ENCODE data around the gene CERS6.

Gene CERS6

GRCh38 chr2:168519534-168520308 lies 63.6 kb downstream of the CERS6 start:
- H3K4me3 ChIP-seq (replicated peaks in 1 of 2; ENCODE audit: low read depth in 2 of 2, low read length in 2 of 2), result no peak overlapping the region
- peak; percentile 26 to 60 for DNase-seq (ENCODE audit: low read depth in 2 of 2)
- TF ChIP-seq CTCF (IDR thresholded peaks at IDR 0.05; ENCODE audit: low read depth, low read length), result no peak

DNA sequence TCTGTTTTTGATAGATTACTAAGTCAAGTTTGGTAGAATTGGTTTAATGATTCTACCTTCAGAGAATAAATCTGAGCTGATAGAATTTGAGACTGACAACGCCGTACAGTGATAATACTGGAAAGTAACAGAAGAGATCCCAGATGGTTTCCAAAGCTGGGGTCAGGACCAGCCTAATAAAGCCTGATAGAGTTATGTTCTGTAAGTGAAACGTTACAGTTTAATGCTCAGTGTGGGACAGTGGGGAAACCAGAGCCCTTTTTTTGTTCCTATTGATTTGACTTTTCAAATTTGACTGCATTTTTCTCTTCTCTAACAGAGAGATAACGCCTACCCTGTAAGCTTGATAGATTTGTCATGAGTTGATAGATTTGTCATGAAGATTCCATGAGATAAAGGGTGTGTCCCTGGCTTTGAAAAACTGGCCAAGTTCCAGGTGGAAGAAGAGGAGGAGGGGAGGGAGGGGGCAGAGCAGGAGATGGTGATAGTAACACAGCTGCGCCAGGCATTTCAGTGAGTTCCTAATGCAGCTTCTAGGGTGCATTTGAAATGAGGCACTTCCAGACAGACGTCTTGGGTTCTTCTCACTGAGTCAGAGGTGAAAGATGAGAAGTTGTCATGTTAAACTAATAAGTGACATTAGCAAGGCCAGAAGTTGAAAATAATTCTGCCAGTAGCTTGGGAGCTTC lies 65.1 kb downstream of the CERS6 start:
- no peak for TF ChIP-seq CTCF (IDR thresholded peaks at IDR 0.05; ENCODE audit: low read depth, low read length)
- peak; percentile 32 to 52 for DNase-seq (ENCODE audit: low read depth in 2 of 2)
- H3K4me3 ChIP-seq (replicated peaks in 1 of 2; ENCODE audit: low read depth in 2 of 2, low read length in 2 of 2), result no peak overlapping the region

GRCh38 chr2:168522446-168522845 lies 66.4 kb downstream of the CERS6 start:
- TF ChIP-seq CTCF (IDR thresholded peaks at IDR 0.05; ENCODE audit: low read depth, low read length), result no peak
- DNase-seq (ENCODE audit: low read depth in 2 of 2), result no peak
- H3K4me3 ChIP-seq (replicated peaks in 1 of 2; ENCODE audit: low read depth in 2 of 2, low read length in 2 of 2), result no peak overlapping the region

- no peak for DNase-seq (ENCODE audit: low read depth in 2 of 2)
- no peak for TF ChIP-seq CTCF (IDR thresholded peaks at IDR 0.05; ENCODE audit: low read depth, low read length)
- H3K4me3 ChIP-seq (replicated peaks in 1 of 2; ENCODE audit: low read depth in 2 of 2, low read length in 2 of 2), result no peak overlapping the region
Measured at GRCh38 chr2:168524005-168524404, 67.9 kb downstream of the CERS6 start.

GRCh38 chr2:168525020-168525419 lies 68.9 kb downstream of the CERS6 start:
- no peak for TF ChIP-seq CTCF (IDR thresholded peaks at IDR 0.05; ENCODE audit: low read depth, low read length)
- no peak for DNase-seq (ENCODE audit: low read depth in 2 of 2)
- H3K4me3 ChIP-seq (replicated peaks in 1 of 2; ENCODE audit: low read depth in 2 of 2, low read length in 2 of 2), result no peak overlapping the region

- no peak overlapping the region for H3K4me3 ChIP-seq (replicated peaks in 1 of 2; ENCODE audit: low read depth in 2 of 2, low read length in 2 of 2)
- TF ChIP-seq CTCF (IDR thresholded peaks at IDR 0.05; ENCODE audit: low read depth, low read length), result no peak
- DNase-seq (ENCODE audit: low read depth in 2 of 2), result peak in 1 of 2 donors; percentile 57
Measured at GRCh38 chr2:168525716-168526446, 69.8 kb downstream of the CERS6 start.

Data from cardiac fibroblast (primary cell).